HEK293T (cell line): Measurements from ENCODE around the gene WASF2.

ENCODE experiments used
- CTCF ChIA-PET: fragments of 350-600 bp; formaldehyde crosslinking; extraction: SDS; loops from one replicate; lab custom pipeline; 2021; ENCODE audit warnings: antibody characterized with exemption, inconsistent platforms; lab: Yijun Ruan, JAX
- POLR2A ChIA-PET: fragments of 350-600 bp; formaldehyde crosslinking; extraction: SDS; loops from one replicate; lab custom pipeline; 2020; ENCODE audit warnings: antibody characterized with exemption, inconsistent platforms; lab: Yijun Ruan, JAX
- DNase-seq: peaks from one replicate; pipeline ENCODE4 v3.0.0; 2012; ENCODE audit warnings: mixed read lengths; ENCODE audit errors: extremely low spot score
- ARNT ChIP-seq: fragments of 450-650 bp; IDR thresholded peaks from 2 replicates; pipeline ENCODE4 v1.6.1; 2017; ENCODE audit warnings: mild to moderate bottlenecking
- BHLHE40 ChIP-seq: fragments of 450-650 bp; IDR thresholded peaks from 2 replicates; pipeline ENCODE4 v1.6.1; 2016; ENCODE audit warnings: mild to moderate bottlenecking, moderate library complexity, borderline replicate concordance
- CTBP1 ChIP-seq: fragments of 450-650 bp; IDR thresholded peaks from 2 replicates; pipeline ENCODE4 v1.6.1; 2016; ENCODE audit warnings: borderline replicate concordance
- ELF4 ChIP-seq: fragments of 450-650 bp; IDR thresholded peaks from 2 replicates; pipeline ENCODE4 v1.6.1; 2017; ENCODE audit warnings: antibody characterized with exemption
- FOXA1 ChIP-seq: fragments of 450-650 bp; IDR thresholded peaks from 2 replicates; pipeline ENCODE4 v1.6.1; 2016; ENCODE audit warnings: mild to moderate bottlenecking
- FOXK2 ChIP-seq: fragments of 450-650 bp; IDR thresholded peaks from 2 replicates; pipeline ENCODE4 v1.6.1; 2016; ENCODE audit warnings: mild to moderate bottlenecking
- FOXM1 ChIP-seq: fragments of 450-650 bp; IDR thresholded peaks from 2 replicates; pipeline ENCODE4 v1.6.1; 2017; ENCODE audit warnings: mild to moderate bottlenecking, borderline replicate concordance
- HDGF ChIP-seq: fragments of 450-650 bp; IDR thresholded peaks from 2 replicates; pipeline ENCODE4 v1.6.1; 2017; ENCODE audit warnings: antibody characterized with exemption, borderline replicate concordance
- L3MBTL2 ChIP-seq: fragments of 450-650 bp; conservative IDR thresholded peaks from 2 replicates; pipeline ENCODE4 v1.6.1; 2016; ENCODE audit warnings: mild to moderate bottlenecking
- LEF1 ChIP-seq: fragments of 450-650 bp; IDR thresholded peaks from 2 replicates; pipeline ENCODE4 v1.6.1; 2017; ENCODE audit warnings: mild to moderate bottlenecking, borderline replicate concordance
- NFRKB ChIP-seq: fragments of 450-650 bp; IDR thresholded peaks from 2 replicates; pipeline ENCODE4 v1.6.1; 2016; ENCODE audit warnings: mild to moderate bottlenecking, moderate library complexity
- SP1 ChIP-seq: fragments of 450-650 bp; IDR thresholded peaks from 2 replicates; pipeline ENCODE4 v1.6.1; 2017
- SUZ12 ChIP-seq: fragments of 450-650 bp; IDR thresholded peaks from 2 replicates; pipeline ENCODE4 v1.6.1; 2016; ENCODE audit warnings: mild to moderate bottlenecking
- TARDBP ChIP-seq: fragments of 450-650 bp; IDR thresholded peaks from 2 replicates; pipeline ENCODE4 v1.6.1; 2016
- ZNF384 ChIP-seq: fragments of 450-650 bp; IDR thresholded peaks from 2 replicates; pipeline ENCODE4 v1.6.1; 2016
- TF ChIP-seq, protein P1 (sequence below): fragments of 450-650 bp; IDR thresholded peaks from 2 replicates; pipeline ENCODE4 v1.6.1; 2016

Gene WASF2

DNA sequence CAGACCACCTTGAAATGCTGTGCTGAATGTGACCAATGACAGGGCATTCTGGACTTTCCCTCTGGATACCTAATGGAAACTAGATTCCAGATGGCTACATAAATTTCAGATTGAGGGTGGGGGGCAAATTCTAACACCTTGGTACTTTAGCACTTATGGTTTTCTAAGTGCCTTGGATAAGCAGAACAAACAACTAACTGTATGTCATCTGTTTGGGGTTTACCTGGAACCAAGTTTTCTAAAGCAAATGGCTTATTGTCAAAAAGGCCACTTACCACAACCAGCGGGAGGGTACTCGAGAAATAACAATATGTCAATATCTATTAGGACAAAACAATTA is 58.4 kb downstream of the WASF2 start:
- ChIA-PET POLR2A (no interaction called here), CTCF (no interaction called here)
- no peak for DNase-seq
- TF ChIP-seq FOXM1 (no peak), BHLHE40 (no peak), NFRKB (no peak), ARNT (no peak), SUZ12 (no peak), LEF1 (no peak), ELF4 (no peak), FOXK2 (no peak), HDGF (no peak), FOXA1 (no peak), L3MBTL2 (no peak)
- TF ChIP-seq, protein P1, sequence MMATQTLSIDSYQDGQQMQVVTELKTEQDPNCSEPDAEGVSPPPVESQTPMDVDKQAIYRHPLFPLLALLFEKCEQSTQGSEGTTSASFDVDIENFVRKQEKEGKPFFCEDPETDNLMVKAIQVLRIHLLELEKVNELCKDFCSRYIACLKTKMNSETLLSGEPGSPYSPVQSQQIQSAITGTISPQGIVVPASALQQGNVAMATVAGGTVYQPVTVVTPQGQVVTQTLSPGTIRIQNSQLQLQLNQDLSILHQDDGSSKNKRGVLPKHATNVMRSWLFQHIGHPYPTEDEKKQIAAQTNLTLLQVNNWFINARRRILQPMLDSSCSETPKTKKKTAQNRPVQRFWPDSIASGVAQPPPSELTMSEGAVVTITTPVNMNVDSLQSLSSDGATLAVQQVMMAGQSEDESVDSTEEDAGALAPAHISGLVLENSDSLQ, result no peak

- DNase-seq, result no peak
- TF ChIP-seq FOXM1 (no peak), FOXA1 (no peak), TARDBP (no peak), SUZ12 (no peak), FOXK2 (no peak), ARNT (no peak), ZNF384 (no peak), BHLHE40 (no peak), CTBP1 (no peak), ELF4 (no peak), SP1 (no peak)
- POLR2A ChIA-PET, result interaction anchor here (1.2 kb wide), 1 partner anchor 59 kb away, joined by 4 read pairs; the partner anchor contains the start of gene WASF2
- CTCF ChIA-PET, result interaction anchor here (0.8 kb wide), 1 partner anchor 313 kb away, joined by 4 read pairs; no protein-coding TSS in a partner anchor
Observed at GRCh38 chr1:27430903-27431600, 58.9 kb downstream of the WASF2 start.

DNA sequence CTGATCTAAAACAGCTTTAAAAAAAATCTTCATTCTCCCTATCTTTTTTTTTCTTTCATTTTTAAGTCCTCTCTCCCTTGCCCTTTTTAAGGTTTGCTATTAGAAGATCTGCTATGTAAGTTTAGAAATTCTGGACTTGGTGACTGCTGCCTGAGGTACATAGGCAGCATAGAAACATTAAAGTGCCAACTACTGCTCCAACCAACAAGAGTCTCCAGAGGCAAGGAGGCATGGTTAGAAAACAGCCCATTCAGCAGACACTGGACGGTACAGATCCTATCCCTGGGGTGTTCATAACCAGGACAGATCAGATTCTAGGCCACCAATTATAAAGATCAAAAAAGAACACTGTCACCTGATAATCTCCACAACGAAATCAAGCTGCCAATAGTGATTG is 60.9 kb downstream of the WASF2 start:
- DNase-seq, result no peak
- ChIA-PET POLR2A (interaction anchor here (0.6 kb wide), 1 partner anchor 171 kb away, joined by 3 read pairs; no protein-coding TSS in a partner anchor), CTCF (no interaction called here)
- TF ChIP-seq ELF4 (no peak), ARNT (no peak), SUZ12 (no peak), NFRKB (no peak), CTBP1 (no peak), FOXA1 (no peak), TARDBP (no peak), ZNF384 (no peak), FOXK2 (no peak), LEF1 (no peak), HDGF (no peak), BHLHE40 (no peak), FOXM1 (no peak), SP1 (no peak)
- TF ChIP-seq, protein P1, result no peak

- TF ChIP-seq ZNF384 (no peak), TARDBP (no peak), ARNT (no peak), ELF4 (no peak), SP1 (no peak), L3MBTL2 (no peak)
- POLR2A ChIA-PET, result no interaction called here
- DNase-seq, result no peak
- CTCF ChIA-PET, result interaction anchor here (0.9 kb wide), 1 partner anchor 23 kb away, joined by 4 read pairs; no protein-coding TSS in a partner anchor
Observed at GRCh38 chr1:27428316-27429028, 61.5 kb downstream of the WASF2 start.

- DNase-seq, result no peak
- TF ChIP-seq ELF4, result no peak
- TF ChIP-seq FOXA1, result no peak
- TF ChIP-seq L3MBTL2, result no peak
- TF ChIP-seq TARDBP, result no peak
- TF ChIP-seq HDGF, result no peak
- TF ChIP-seq ZNF384, result no peak
- no peak for TF ChIP-seq FOXK2
- no peak for TF ChIP-seq NFRKB
- no peak for TF ChIP-seq LEF1
- TF ChIP-seq, protein P1, result no peak
- TF ChIP-seq BHLHE40, result no peak
- no peak for TF ChIP-seq SUZ12
- no peak for TF ChIP-seq ARNT
- TF ChIP-seq CTBP1, result no peak
- TF ChIP-seq FOXM1, result no peak
- TF ChIP-seq SP1, result no peak
- POLR2A ChIA-PET, result no interaction called here
- CTCF ChIA-PET, result interaction anchor here (0.9 kb wide), 1 partner anchor 23 kb away, joined by 4 read pairs; no protein-coding TSS in a partner anchor
Observed at GRCh38 chr1:27427816-27428315, 62.1 kb downstream of the WASF2 start.

DNA sequence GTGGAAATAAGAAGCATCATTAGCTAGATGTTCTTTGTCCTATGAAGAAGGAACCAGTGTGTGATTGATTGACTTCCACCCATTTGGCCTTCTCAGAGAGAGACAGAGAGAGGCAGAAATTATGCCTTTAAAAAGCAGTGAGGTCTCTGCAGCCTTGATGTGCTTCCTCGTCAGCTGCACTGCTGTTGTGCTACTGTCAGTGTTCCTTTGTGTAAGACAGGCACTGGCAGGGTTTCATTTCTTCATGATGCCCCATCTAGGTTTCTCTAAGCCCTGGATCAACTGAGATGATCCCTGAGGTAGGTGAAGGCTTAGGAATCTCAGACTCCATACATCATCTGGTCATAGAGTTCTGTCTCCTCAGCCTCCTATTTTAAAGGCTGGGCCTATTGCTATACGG is 62.6 kb downstream of the WASF2 start:
- POLR2A ChIA-PET, result no interaction called here
- no peak for TF ChIP-seq LEF1
- TF ChIP-seq SUZ12, result no peak
- TF ChIP-seq BHLHE40, result no peak
- no peak for TF ChIP-seq SP1
- no peak for TF ChIP-seq ARNT
- no peak for TF ChIP-seq FOXA1
- TF ChIP-seq FOXM1, result no peak
- no peak for DNase-seq
- CTCF ChIA-PET, result interaction anchor here (0.9 kb wide), 1 partner anchor 22 kb away, joined by 4 read pairs; no protein-coding TSS in a partner anchor
